GM23338 (cell line): Measurements from ENCODE around the gene SASH3. TPM values are rescaled to one million over a fixed set of nuclear protein-coding genes. Genes with fewer than 3 reads are reported as not detected.
A peak's percentile ranks its signal among the peaks of the same experiment; 100 is the strongest.

Experiments used
- ATAC-seq: fragments of 200-7000 bp; cut with Tn5 transposase; 3 replicates; pipeline ENCODE4 v1.9.1; 2020
- DNase-seq: peaks from one replicate; pipeline ENCODE4 v3.0.0-alpha.2; 2015; ENCODE audit warnings: low spot score
- H2AFZ ChIP-seq: fragments of 200-600 bp; sonication (generic); 2 replicates; pipeline ENCODE4 v1.8.0; 2016; ENCODE audit warnings: antibody characterized with exemption, mild to moderate bottlenecking, moderate library complexity
- H3F3A ChIP-seq: fragments of 200-600 bp; sonication (generic); replicated peaks from 2 replicates; pipeline ENCODE4 v1.8.0; 2017; ENCODE audit warnings: antibody characterized with exemption, mixed run types, low read depth
- H3K27ac ChIP-seq: fragments of 200-600 bp; sonication (generic); 2 replicates; pipeline ENCODE4 v1.6.1; 2016; ENCODE audit warnings: low read depth
- H3K27me3 ChIP-seq: fragments of 200-600 bp; sonication (generic); 2 replicates; pipeline ENCODE4 v1.8.0; 2016; ENCODE audit warnings: mild to moderate bottlenecking, mixed run types, moderate library complexity; ENCODE audit not compliant: insufficient read depth
- H3K36me3 ChIP-seq: fragments of 200-600 bp; sonication (generic); 2 replicates; pipeline ENCODE4 v1.8.0; 2016; ENCODE audit warnings: mild to moderate bottlenecking; ENCODE audit not compliant: insufficient read depth
- H3K4me1 ChIP-seq: fragments of 200-600 bp; sonication (generic); 2 replicates; pipeline ENCODE4 v1.8.0; 2016; ENCODE audit warnings: mild to moderate bottlenecking, moderate library complexity; ENCODE audit not compliant: insufficient read depth
- H3K4me2 ChIP-seq: fragments of 200-600 bp; sonication (generic); 2 replicates; pipeline ENCODE4 v1.7.1; 2017; ENCODE audit warnings: mixed run types
- H3K4me3 ChIP-seq: fragments of 200-600 bp; sonication (generic); 2 replicates; pipeline ENCODE4 v1.6.1; 2016; ENCODE audit warnings: mixed run types
- H3K79me2 ChIP-seq: fragments of 200-600 bp; sonication (generic); replicated peaks from 2 replicates; pipeline ENCODE4 v1.8.0; 2017; ENCODE audit warnings: mild to moderate bottlenecking; ENCODE audit not compliant: insufficient read depth
- H3K9me2 ChIP-seq: fragments of 200-600 bp; sonication (generic); 2 replicates; pipeline ENCODE4 v1.8.0; 2017; ENCODE audit not compliant: insufficient read depth
- H4K20me1 ChIP-seq: fragments of 200-600 bp; sonication (generic); replicated peaks from 2 replicates; pipeline ENCODE4 v1.8.0; 2017; ENCODE audit warnings: mild to moderate bottlenecking; ENCODE audit not compliant: insufficient read depth
- H3K27ac Mint-ChIP-seq: 2 replicates; pipeline ENCODE4 v1.8.0; 2020; ENCODE audit warnings: inconsistent platforms, mild to moderate bottlenecking, moderate library complexity, mixed read lengths
- H3K27me3 Mint-ChIP-seq: 3 replicates; pipeline ENCODE4 v1.8.0; 2022; ENCODE audit warnings: low read depth, mild to moderate bottlenecking, moderate library complexity, mixed read lengths, inconsistent platforms; ENCODE audit not compliant: insufficient read depth, poor library complexity
- H3K36me3 Mint-ChIP-seq: 3 replicates; pipeline ENCODE4 v1.8.0; 2021; ENCODE audit warnings: low read depth, mild to moderate bottlenecking, inconsistent platforms, moderate library complexity, mixed read lengths
- H3K4me1 Mint-ChIP-seq: 3 replicates; pipeline ENCODE4 v1.8.0; 2020; ENCODE audit warnings: mild to moderate bottlenecking, inconsistent platforms, mixed read lengths
- H3K4me3 Mint-ChIP-seq: 3 replicates; pipeline ENCODE4 v1.8.0; 2021; ENCODE audit warnings: moderate library complexity, mild to moderate bottlenecking, inconsistent platforms, mixed read lengths
- H3K9me3 Mint-ChIP-seq: 3 replicates; pipeline ENCODE4 v1.8.0; 2020; ENCODE audit warnings: moderate library complexity, mild to moderate bottlenecking, inconsistent platforms, mixed read lengths
- CREB1 ChIP-seq: fragments of 250-450 bp; sonication (Bioruptor Pico); IDR thresholded peaks from 2 replicates; pipeline ENCODE4 v1.5.0; 2020; ENCODE audit warnings: low read depth, mild to moderate bottlenecking, moderate library complexity
- EZH2 ChIP-seq: fragments of 200-600 bp; sonication (generic); IDR thresholded peaks from one replicate; pipeline ENCODE4 v1.8.0; 2017; ENCODE audit warnings: antibody characterized with exemption, mild to moderate bottlenecking, low read depth; ENCODE audit not compliant: unreplicated experiment
- JUNB ChIP-seq: IDR thresholded peaks from one replicate; pipeline ENCODE4 v1.6.1; 2016; ENCODE audit warnings: antibody characterized with exemption; ENCODE audit not compliant: unreplicated experiment
- NANOG ChIP-seq: IDR thresholded peaks from 2 replicates; pipeline ENCODE4 v1.6.1; 2016; ENCODE audit warnings: antibody characterized with exemption, borderline replicate concordance
- STAT1 ChIP-seq: IDR thresholded peaks from one replicate; pipeline ENCODE4 v1.6.1; 2016; ENCODE audit warnings: antibody characterized with exemption; ENCODE audit not compliant: unreplicated experiment
- ZNF114 ChIP-seq: fragments of 250-450 bp; sonication (Bioruptor Pico); IDR thresholded peaks from 2 replicates; pipeline ENCODE4 v1.5.0; 2020; ENCODE audit warnings: mild to moderate bottlenecking, moderate library complexity
- ZNF331 ChIP-seq: fragments of 250-450 bp; sonication (Bioruptor Pico); IDR thresholded peaks from 2 replicates; pipeline ENCODE4 v1.5.0; 2020; ENCODE audit warnings: low read depth, mild to moderate bottlenecking, moderate library complexity
- polyA plus RNA-seq: library from polyadenylated mRNA; unstranded; fragments of >200 nt; fragmentation: Nextera tagmentation; extraction: Ambion mirVana; gene quantifications from 2 replicates; pipeline ENCODE4 v1.2.1, GENCODE V29; 2016
- total RNA-seq: library from RNA; depleted of rRNA; stranded (reverse); fragments of >200 nt; shearing (Covaris generic); gene quantifications from 2 replicates; pipeline ENCODE4 v1.2.3, GENCODE V29; 2014
- TF ChIP-seq, protein P1 (sequence below): IDR thresholded peaks from one replicate; pipeline ENCODE4 v1.6.1; 2018; ENCODE audit warnings: antibody characterized with exemption; ENCODE audit not compliant: unreplicated experiment
- TF ChIP-seq, protein P2 (sequence below), 2 experiments: fragments of 200-600 bp in 1 of 2; sonication (generic) in 1 of 2; conservative IDR thresholded peaks; 2 replicates each; pipeline versions ENCODE4 v1.5.1 to v1.6.1; 2016 to 2017; ENCODE audit warnings: antibody characterized with exemption in 2 of 2, low read depth in 2 of 2, mild to moderate bottlenecking in 2 of 2, moderate library complexity in 1 of 2
- TF ChIP-seq, protein P3 (sequence below): IDR thresholded peaks from 2 replicates; pipeline ENCODE4 v1.6.1; 2016; ENCODE audit warnings: antibody characterized with exemption

The SASH3 gene
- total and polyA plus RNA-seq, 2 experiments from 2014 or later: 0.18 TPM; not detected in 1

DNA sequence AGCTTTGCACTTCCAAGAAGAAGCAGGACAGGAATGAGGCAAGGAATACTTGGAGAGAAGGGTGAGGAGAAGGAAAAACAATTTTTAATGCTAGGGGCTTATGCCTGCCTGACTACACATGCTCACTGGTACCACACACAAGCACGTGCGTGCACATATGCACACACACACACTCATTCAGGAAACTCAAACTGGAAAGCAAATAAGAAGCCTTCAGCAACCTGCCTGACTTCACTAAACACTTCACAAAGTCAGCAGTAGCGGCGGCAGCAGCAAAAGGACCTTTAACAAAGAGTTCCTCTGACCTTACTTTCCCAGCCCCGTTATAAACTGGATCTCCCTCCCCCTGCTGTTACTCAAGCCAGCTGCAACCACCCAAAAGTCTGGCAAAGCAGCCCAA, 60.6 kb downstream of the SASH3 start:
- no peaks in the 10 kb centered on the region; the same call in 1 of the 2 replicates for H4K20me1 ChIP-seq
- H2AFZ ChIP-seq: no peak overlapping the region
- H3K36me3 ChIP-seq: no peaks in the 10 kb centered on the region
- Mint-ChIP-seq H3K9me3 (no peaks in the 10 kb centered on the region), H3K4me1 (peaks cover 21% of the 10 kb centered on the region), H3K27me3 (peaks cover 2% of the 10 kb centered on the region), H3K36me3 (peaks cover 7% of the 10 kb centered on the region; the same call in 2 of the 3 replicates), H3K4me3 (no peak overlapping the region), H3K27ac (peak overlapping the region; percentile 52; the same call in 1 of the 2 replicates)
- no peaks in the 10 kb centered on the region for H3F3A ChIP-seq
- DNase-seq (peak; percentile 1), ATAC-seq (no peak)
- H3K79me2 ChIP-seq: peaks cover 26% of the 10 kb centered on the region
- no peak overlapping the region for H3K27ac ChIP-seq
- H3K4me1 ChIP-seq: no peaks in the 10 kb centered on the region; the same call in 1 of the 2 replicates
- H3K9me2 ChIP-seq: no peaks in the 10 kb centered on the region
- H3K27me3 ChIP-seq: no peaks in the 10 kb centered on the region
- H3K4me3 ChIP-seq: no peak overlapping the region
- no peak for TF ChIP-seq JUNB
- TF ChIP-seq, protein P1, sequence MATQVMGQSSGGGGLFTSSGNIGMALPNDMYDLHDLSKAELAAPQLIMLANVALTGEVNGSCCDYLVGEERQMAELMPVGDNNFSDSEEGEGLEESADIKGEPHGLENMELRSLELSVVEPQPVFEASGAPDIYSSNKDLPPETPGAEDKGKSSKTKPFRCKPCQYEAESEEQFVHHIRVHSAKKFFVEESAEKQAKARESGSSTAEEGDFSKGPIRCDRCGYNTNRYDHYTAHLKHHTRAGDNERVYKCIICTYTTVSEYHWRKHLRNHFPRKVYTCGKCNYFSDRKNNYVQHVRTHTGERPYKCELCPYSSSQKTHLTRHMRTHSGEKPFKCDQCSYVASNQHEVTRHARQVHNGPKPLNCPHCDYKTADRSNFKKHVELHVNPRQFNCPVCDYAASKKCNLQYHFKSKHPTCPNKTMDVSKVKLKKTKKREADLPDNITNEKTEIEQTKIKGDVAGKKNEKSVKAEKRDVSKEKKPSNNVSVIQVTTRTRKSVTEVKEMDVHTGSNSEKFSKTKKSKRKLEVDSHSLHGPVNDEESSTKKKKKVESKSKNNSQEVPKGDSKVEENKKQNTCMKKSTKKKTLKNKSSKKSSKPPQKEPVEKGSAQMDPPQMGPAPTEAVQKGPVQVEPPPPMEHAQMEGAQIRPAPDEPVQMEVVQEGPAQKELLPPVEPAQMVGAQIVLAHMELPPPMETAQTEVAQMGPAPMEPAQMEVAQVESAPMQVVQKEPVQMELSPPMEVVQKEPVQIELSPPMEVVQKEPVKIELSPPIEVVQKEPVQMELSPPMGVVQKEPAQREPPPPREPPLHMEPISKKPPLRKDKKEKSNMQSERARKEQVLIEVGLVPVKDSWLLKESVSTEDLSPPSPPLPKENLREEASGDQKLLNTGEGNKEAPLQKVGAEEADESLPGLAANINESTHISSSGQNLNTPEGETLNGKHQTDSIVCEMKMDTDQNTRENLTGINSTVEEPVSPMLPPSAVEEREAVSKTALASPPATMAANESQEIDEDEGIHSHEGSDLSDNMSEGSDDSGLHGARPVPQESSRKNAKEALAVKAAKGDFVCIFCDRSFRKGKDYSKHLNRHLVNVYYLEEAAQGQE: no peak
- TF ChIP-seq ZNF331 (CRISPR knock-in tag): no peak
- TF ChIP-seq STAT1: no peak
- TF ChIP-seq, protein P2, sequence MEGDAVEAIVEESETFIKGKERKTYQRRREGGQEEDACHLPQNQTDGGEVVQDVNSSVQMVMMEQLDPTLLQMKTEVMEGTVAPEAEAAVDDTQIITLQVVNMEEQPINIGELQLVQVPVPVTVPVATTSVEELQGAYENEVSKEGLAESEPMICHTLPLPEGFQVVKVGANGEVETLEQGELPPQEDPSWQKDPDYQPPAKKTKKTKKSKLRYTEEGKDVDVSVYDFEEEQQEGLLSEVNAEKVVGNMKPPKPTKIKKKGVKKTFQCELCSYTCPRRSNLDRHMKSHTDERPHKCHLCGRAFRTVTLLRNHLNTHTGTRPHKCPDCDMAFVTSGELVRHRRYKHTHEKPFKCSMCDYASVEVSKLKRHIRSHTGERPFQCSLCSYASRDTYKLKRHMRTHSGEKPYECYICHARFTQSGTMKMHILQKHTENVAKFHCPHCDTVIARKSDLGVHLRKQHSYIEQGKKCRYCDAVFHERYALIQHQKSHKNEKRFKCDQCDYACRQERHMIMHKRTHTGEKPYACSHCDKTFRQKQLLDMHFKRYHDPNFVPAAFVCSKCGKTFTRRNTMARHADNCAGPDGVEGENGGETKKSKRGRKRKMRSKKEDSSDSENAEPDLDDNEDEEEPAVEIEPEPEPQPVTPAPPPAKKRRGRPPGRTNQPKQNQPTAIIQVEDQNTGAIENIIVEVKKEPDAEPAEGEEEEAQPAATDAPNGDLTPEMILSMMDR (conservative IDR thresholded peaks at IDR 0.05; ENCODE audit: low read depth in 2 of 2): no peak
- TF ChIP-seq ZNF114 (CRISPR knock-in tag): no peak
- TF ChIP-seq CREB1 (CRISPR knock-in tag): no peak
- no peak for TF ChIP-seq EZH2
- no peak for TF ChIP-seq NANOG
- H3K4me2 ChIP-seq: no peak overlapping the region

DNA sequence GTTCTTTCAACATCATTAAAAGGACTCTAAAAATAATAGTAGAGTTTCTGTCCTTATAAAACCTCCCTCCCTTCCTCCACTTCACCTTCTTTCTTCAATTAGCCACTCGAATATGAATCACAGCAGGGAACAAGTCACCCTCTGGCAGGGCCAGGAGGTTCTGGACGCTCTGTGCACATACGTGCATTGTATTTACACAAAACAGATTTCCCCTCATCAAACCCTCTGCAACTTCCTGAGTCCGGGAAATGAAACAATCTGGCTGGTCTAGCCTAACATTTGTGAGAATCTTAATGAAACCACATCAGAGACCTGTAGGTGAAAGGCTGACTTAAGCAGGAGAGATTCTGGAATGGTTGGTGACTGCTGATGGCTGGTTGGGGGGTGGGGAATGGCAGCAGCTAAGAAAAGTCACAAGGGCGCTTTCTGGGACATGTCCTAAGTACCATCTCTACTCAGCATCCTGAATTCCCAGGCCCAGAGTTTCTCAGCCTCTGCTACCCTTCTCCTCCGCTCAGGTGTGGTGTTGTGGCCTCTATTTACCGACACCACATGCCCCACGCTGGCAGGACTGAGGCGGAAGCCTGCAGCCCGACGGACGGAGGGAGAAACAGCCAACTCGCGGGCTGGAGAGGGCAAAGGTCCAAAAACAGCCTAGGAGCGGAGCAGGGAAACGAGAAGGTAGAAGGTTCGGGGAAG, 62.9 kb downstream of the SASH3 start:
- Mint-ChIP-seq H3K36me3 (peaks cover 7% of the 10 kb centered on the region; the same call in 2 of the 3 replicates), H3K4me3 (peak overlapping the region; percentile 92), H3K4me1 (peaks cover 21% of the 10 kb centered on the region), H3K9me3 (no peaks in the 10 kb centered on the region), H3K27ac (no peak overlapping the region), H3K27me3 (peaks cover 3% of the 10 kb centered on the region)
- ATAC-seq (peak; percentile 12), DNase-seq (peak; percentile 30)
- peaks cover 19% of the 10 kb centered on the region for H3K79me2 ChIP-seq
- peak overlapping the region; percentile 87 for H2AFZ ChIP-seq
- H3K27me3 ChIP-seq: no peaks in the 10 kb centered on the region
- peak overlapping the region; percentile 80 for H3K4me2 ChIP-seq
- no peaks in the 10 kb centered on the region for H3K9me2 ChIP-seq
- peak overlapping the region; percentile 80 for H3K4me3 ChIP-seq
- no peaks in the 10 kb centered on the region for H3F3A ChIP-seq
- no peaks in the 10 kb centered on the region; the same call in 1 of the 2 replicates for H3K4me1 ChIP-seq
- no peaks in the 10 kb centered on the region for H4K20me1 ChIP-seq
- no peaks in the 10 kb centered on the region for H3K36me3 ChIP-seq
- H3K27ac ChIP-seq: no peak overlapping the region
- TF ChIP-seq, protein P1: no peak
- no peak for TF ChIP-seq CREB1 (CRISPR knock-in tag)
- TF ChIP-seq, protein P3, sequence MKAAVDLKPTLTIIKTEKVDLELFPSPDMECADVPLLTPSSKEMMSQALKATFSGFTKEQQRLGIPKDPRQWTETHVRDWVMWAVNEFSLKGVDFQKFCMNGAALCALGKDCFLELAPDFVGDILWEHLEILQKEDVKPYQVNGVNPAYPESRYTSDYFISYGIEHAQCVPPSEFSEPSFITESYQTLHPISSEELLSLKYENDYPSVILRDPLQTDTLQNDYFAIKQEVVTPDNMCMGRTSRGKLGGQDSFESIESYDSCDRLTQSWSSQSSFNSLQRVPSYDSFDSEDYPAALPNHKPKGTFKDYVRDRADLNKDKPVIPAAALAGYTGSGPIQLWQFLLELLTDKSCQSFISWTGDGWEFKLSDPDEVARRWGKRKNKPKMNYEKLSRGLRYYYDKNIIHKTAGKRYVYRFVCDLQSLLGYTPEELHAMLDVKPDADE: no peak
